Aorta (tissue), 5 donors: ENCODE results near the gene FBXL16. TPM values are rescaled to one million over a fixed set of nuclear protein-coding genes. Genes with fewer than 3 reads are reported as not detected.

ENCODE experiments used
- ATAC-seq: fragments of 200-7000 bp; cut with Tn5 transposase; one replicate; pipeline ENCODE4 v1.9.1; 2022; ENCODE audit warnings: moderate library complexity; ENCODE audit not compliant: low FRiP score
- DNase-seq, 2 donors: peaks; one replicate each; pipeline ENCODE4 v3.0.0-alpha.2; 2020
- H3K27ac ChIP-seq, 2 donors: one replicate each; pipeline ENCODE4 v1.5.1; 2013; ENCODE audit warnings: low read length in 2 of 2, mild to moderate bottlenecking in 2 of 2, moderate library complexity in 2 of 2, control low read depth in 1 of 2, inconsistent platforms in 1 of 2, low read depth in 1 of 2
- H3K27me3 ChIP-seq, 2 donors: one replicate each; pipeline ENCODE4 v1.6.1; 2013; ENCODE audit warnings: control low read depth in 1 of 2, low read length in 1 of 2, mild to moderate bottlenecking in 1 of 2, moderate library complexity in 1 of 2; ENCODE audit not compliant: insufficient read depth in 2 of 2, control insufficient read depth in 1 of 2
- H3K36me3 ChIP-seq, 2 donors: one replicate each; pipeline ENCODE4 v1.6.1; 2013; ENCODE audit warnings: control low read depth in 1 of 2, low read length in 1 of 2, mild to moderate bottlenecking in 1 of 2; ENCODE audit not compliant: insufficient read depth in 2 of 2, control insufficient read depth in 1 of 2
- H3K4me1 ChIP-seq, 2 donors: one replicate each; pipeline ENCODE4 v1.6.1; 2013; ENCODE audit warnings: low read length in 2 of 2, control low read depth in 1 of 2, mild to moderate bottlenecking in 1 of 2, moderate library complexity in 1 of 2; ENCODE audit not compliant: insufficient read depth in 2 of 2, control insufficient read depth in 1 of 2
- H3K4me3 ChIP-seq, 2 donors: one replicate each; pipeline ENCODE4 v1.5.1; 2013; ENCODE audit warnings: low read length in 2 of 2, control low read depth in 1 of 2, mild to moderate bottlenecking in 1 of 2
- H3K9me3 ChIP-seq: one replicate; pipeline ENCODE4 v1.6.1; 2013; ENCODE audit warnings: mild to moderate bottlenecking, low read length; ENCODE audit not compliant: control insufficient read depth
- WGBS, 2 donors: extraction: QIAGEN DNeasy Blood & Tissue Kit; methylation state at CpG; one replicate each; pipeline ENCODE4 v1.1.7; 2013; 5-methylcytosine and 5-hydroxymethylcytosine counted together
- intact Hi-C, 2 donors: fragments of 100-400 bp; cut with DNase I; formaldehyde crosslinking; loops; one replicate each; pipeline versions ENCODE4 v1.14.2 to v1.15.0; 2022
- polyA plus RNA-seq, 2 donors: library from polyadenylated mRNA; stranded (reverse); fragments of 200-250 nt; gene quantifications; one replicate each; pipeline ENCODE4 v1.2.3, GENCODE V29; 2013
- total RNA-seq, 2 donors: library from RNA; stranded (reverse); fragmentation: NEBNext Ultra II Directional; extraction: Animal tissue kit (Norgen Biotek cat#: 25700); gene quantifications; one replicate each; pipeline ENCODE4 v1.2.1, GENCODE V29; 2021
- donor health status: healthy with polysubstance abuse.
- donor health status: Bipolar disorder and iron deficiency.
- donor health status: DM: no; HTN: no; CAD: no.
- donor health status: DM: no; HTN: no; CAD: no.
- donor health status: DM: yes; HTN: yes; CAD: no.

Gene FBXL16
- total and polyA plus RNA-seq, 4 donors: 0.16 to 0.18 TPM; not detected in 2

GRCh38 chr16:648071-648780 lies 57.4 kb downstream of the FBXL16 start:
- H3K36me3 ChIP-seq: no peaks in the 10 kb centered on the region
- H3K27me3 ChIP-seq: no peaks in the 10 kb centered on the region
- DNase-seq: no peak
- H3K4me3 ChIP-seq: peak overlapping the region; percentile 64 to 68
- H3K4me1 ChIP-seq: no peaks in the 10 kb centered on the region
- peak overlapping the region in 1 of 2 donors; percentile 53 for H3K27ac ChIP-seq
- intact Hi-C loops: no loop called here
- 28 to 38% methylated on average over 24 of the region's 24 CpGs for WGBS, 2 donors
- ATAC-seq: no peak
- H3K9me3 ChIP-seq: no peaks in the 10 kb centered on the region

GRCh38 chr16:647173-647902 lies 58.3 kb downstream of the FBXL16 start:
- H3K27ac ChIP-seq: no peak overlapping the region
- ATAC-seq: no peak
- intact Hi-C loops: no loop called here
- no peaks in the 10 kb centered on the region for H3K27me3 ChIP-seq
- no peak for DNase-seq
- no peaks in the 10 kb centered on the region for H3K36me3 ChIP-seq
- H3K4me1 ChIP-seq: no peaks in the 10 kb centered on the region
- WGBS, 2 donors: 77 to 79% methylated on average over 25 of the region's 25 CpGs
- no peak overlapping the region for H3K4me3 ChIP-seq
- H3K9me3 ChIP-seq: no peaks in the 10 kb centered on the region

GRCh38 chr16:646679-647172 lies 58.9 kb downstream of the FBXL16 start:
- ATAC-seq (no peak), DNase-seq (no peak)
- no peaks in the 10 kb centered on the region for H3K36me3 ChIP-seq
- intact Hi-C loops: no loop called here
- no peaks in the 10 kb centered on the region for H3K27me3 ChIP-seq
- no peaks in the 10 kb centered on the region for H3K4me1 ChIP-seq
- no peaks in the 10 kb centered on the region for H3K9me3 ChIP-seq
- H3K4me3 ChIP-seq: no peak overlapping the region
- 80 to 84% methylated on average over 22 of the region's 22 CpGs for WGBS, 2 donors
- no peak overlapping the region for H3K27ac ChIP-seq

GRCh38 chr16:645852-646678 lies 59.5 kb downstream of the FBXL16 start:
- no peak overlapping the region for H3K4me3 ChIP-seq
- intact Hi-C loops: no loop called here
- no peak for DNase-seq
- H3K27me3 ChIP-seq: no peaks in the 10 kb centered on the region
- no peaks in the 10 kb centered on the region for H3K36me3 ChIP-seq
- no peaks in the 10 kb centered on the region for H3K4me1 ChIP-seq
- no peaks in the 10 kb centered on the region for H3K9me3 ChIP-seq
- no peak for ATAC-seq
- WGBS, 2 donors: 75 to 79% methylated on average over 32 of the region's 32 CpGs
- H3K27ac ChIP-seq: no peak overlapping the region

GRCh38 chr16:644556-644955 lies 61.0 kb downstream of the FBXL16 start:
- H3K9me3 ChIP-seq: no peaks in the 10 kb centered on the region
- H3K4me3 ChIP-seq: no peak overlapping the region
- 88 to 90% methylated on average over 12 of the region's 12 CpGs for WGBS, 2 donors
- ATAC-seq: no peak
- intact Hi-C loops: no loop called here
- no peaks in the 10 kb centered on the region for H3K36me3 ChIP-seq
- H3K27ac ChIP-seq: no peak overlapping the region
- no peaks in the 10 kb centered on the region for H3K4me1 ChIP-seq
- no peak for DNase-seq
- no peaks in the 10 kb centered on the region for H3K27me3 ChIP-seq

- ATAC-seq: no peak
- Histone ChIP-seq H3K36me3 (no peaks in the 10 kb centered on the region), H3K4me1 (no peaks in the 10 kb centered on the region), H3K4me3 (no peak overlapping the region), H3K27me3 (no peaks in the 10 kb centered on the region), H3K9me3 (no peaks in the 10 kb centered on the region), H3K27ac (no peak overlapping the region)
- DNase-seq: no peak
- intact Hi-C loops: no loop called here
- WGBS, 2 donors: 93 to 95% methylated on average over 13 of the region's 13 CpGs
These were observed 62.6 kb downstream of the FBXL16 start for GRCh38 chr16:643050-643368.

Other genes with a start within 250 kb of the FBXL16 start
- 10 to 100 TPM; 27.9 to 33.9 TPM for gene CAPN15, start 178.1 kb downstream of the FBXL16 start, total RNA-seq
- 10 to 100 TPM; 15.3 to 24.1 TPM for gene CAPN15, start 178.1 kb downstream of the FBXL16 start, polyA plus RNA-seq
- not detected for gene PRR35, start 145.4 kb downstream of the FBXL16 start, total RNA-seq
- gene PRR35, start 145.4 kb downstream of the FBXL16 start, polyA plus RNA-seq: under 1 TPM in 1 of 2 donors, not detected in 1; 0.05 TPM
- gene NHLRC4, start 138.8 kb downstream of the FBXL16 start, total RNA-seq: 1 to 10 TPM in 1 of 2 donors, under 1 TPM in 1; 0.52 to 2.2 TPM
- gene NHLRC4, start 138.8 kb downstream of the FBXL16 start, polyA plus RNA-seq: 1 to 10 TPM in 1 of 2 donors, under 1 TPM in 1; 0.25 to 2.6 TPM
- 10 to 100 TPM; 25.8 to 38.5 TPM for gene PIGQ, start 135.8 kb downstream of the FBXL16 start, total RNA-seq
- 10 to 100 TPM; 10.8 to 92.2 TPM for gene PIGQ, start 135.8 kb downstream of the FBXL16 start, polyA plus RNA-seq
- 10 to 100 TPM; 17.9 to 19.6 TPM for gene RAB40C, start 115.7 kb downstream of the FBXL16 start, total RNA-seq
- gene RAB40C, start 115.7 kb downstream of the FBXL16 start, polyA plus RNA-seq: 10 to 100 TPM in 1 of 2 donors, 1 to 10 TPM in 1; 9.5 to 40.7 TPM
- gene WFIKKN1, start 74.8 kb downstream of the FBXL16 start, total RNA-seq: 1 to 10 TPM in 1 of 2 donors, under 1 TPM in 1; 0.33 to 1.0 TPM
- 1 to 10 TPM in 1 of 2 donors, under 1 TPM in 1; 0.63 to 2.2 TPM for gene WFIKKN1, start 74.8 kb downstream of the FBXL16 start, polyA plus RNA-seq
- 10 to 100 TPM; 45.2 to 64.8 TPM for gene METTL26, start 69.5 kb downstream of the FBXL16 start, total RNA-seq
- gene METTL26, start 69.5 kb downstream of the FBXL16 start, polyA plus RNA-seq: 100 to 1,000 TPM in 1 of 2 donors, 10 to 100 TPM in 1; 86.0 to 158 TPM
- 10 to 100 TPM; 10.4 to 14.7 TPM for gene MCRIP2, start 64.0 kb downstream of the FBXL16 start, total RNA-seq
- gene MCRIP2, start 64.0 kb downstream of the FBXL16 start, polyA plus RNA-seq: 10 to 100 TPM; 22.9 to 28.9 TPM
- 10 to 100 TPM; 21.0 to 25.8 TPM for gene WDR90, start 56.4 kb downstream of the FBXL16 start, total RNA-seq
- 10 to 100 TPM in 1 of 2 donors, 1 to 10 TPM in 1; 7.5 to 60.9 TPM for gene WDR90, start 56.4 kb downstream of the FBXL16 start, polyA plus RNA-seq
- 10 to 100 TPM; 79.3 to 93.8 TPM for gene RHOT2, start 37.7 kb downstream of the FBXL16 start, total RNA-seq
- gene RHOT2, start 37.7 kb downstream of the FBXL16 start, polyA plus RNA-seq: 100 to 1,000 TPM in 1 of 2 donors, 10 to 100 TPM in 1; 27.4 to 356 TPM
- 1 to 10 TPM in 1 of 2 donors, under 1 TPM in 1; 0.88 to 1.3 TPM for gene RHBDL1, start 30.1 kb downstream of the FBXL16 start, total RNA-seq
- gene RHBDL1, start 30.1 kb downstream of the FBXL16 start, polyA plus RNA-seq: 1 to 10 TPM in 1 of 2 donors, not detected in 1; 1.5 TPM
- gene STUB1, start 25.4 kb downstream of the FBXL16 start, total RNA-seq: 10 to 100 TPM; 67.4 to 84.3 TPM
- 100 to 1,000 TPM; 126 to 169 TPM for gene STUB1, start 25.4 kb downstream of the FBXL16 start, polyA plus RNA-seq
- gene JMJD8, start 21.5 kb downstream of the FBXL16 start, total RNA-seq: 10 to 100 TPM; 46.1 to 51.7 TPM
- gene JMJD8, start 21.5 kb downstream of the FBXL16 start, polyA plus RNA-seq: 100 to 1,000 TPM in 1 of 2 donors, 10 to 100 TPM in 1; 55.2 to 110 TPM
- gene WDR24, start 15.4 kb downstream of the FBXL16 start, total RNA-seq: 1 to 10 TPM; 6.7 to 8.4 TPM
- 10 to 100 TPM in 1 of 2 donors, 1 to 10 TPM in 1; 4.3 to 10.4 TPM for gene WDR24, start 15.4 kb downstream of the FBXL16 start, polyA plus RNA-seq
- gene METRN, start 9.3 kb upstream of the FBXL16 start, total RNA-seq: 10 to 100 TPM; 22.7 to 26.6 TPM
- 10 to 100 TPM; 26.7 to 61.3 TPM for gene METRN, start 9.3 kb upstream of the FBXL16 start, polyA plus RNA-seq
- 10 to 100 TPM; 18.6 to 25.7 TPM for gene ANTKMT, start 15.3 kb upstream of the FBXL16 start, total RNA-seq
- gene ANTKMT, start 15.3 kb upstream of the FBXL16 start, polyA plus RNA-seq: 10 to 100 TPM; 13.1 to 33.0 TPM
- gene CCDC78, start 20.6 kb upstream of the FBXL16 start, total RNA-seq: 1 to 10 TPM in 1 of 2 donors, under 1 TPM in 1; 0.39 to 1.7 TPM
- under 1 TPM in 1 of 2 donors, not detected in 1; 0.97 TPM for gene CCDC78, start 20.6 kb upstream of the FBXL16 start, polyA plus RNA-seq
- 1 to 10 TPM; 2.4 to 3.8 TPM for gene HAGHL, start 21.3 kb upstream of the FBXL16 start, total RNA-seq
- 10 to 100 TPM in 1 of 2 donors, 1 to 10 TPM in 1; 2.8 to 22.5 TPM for gene HAGHL, start 21.3 kb upstream of the FBXL16 start, polyA plus RNA-seq
- 10 to 100 TPM; 21.8 to 22.4 TPM for gene CIAO3, start 35.2 kb upstream of the FBXL16 start, total RNA-seq
- 10 to 100 TPM; 12.4 to 35.9 TPM for gene CIAO3, start 35.2 kb upstream of the FBXL16 start, polyA plus RNA-seq
- gene MSLN, start 54.9 kb upstream of the FBXL16 start, total RNA-seq: under 1 TPM; 0.33 to 0.52 TPM
- 1 to 10 TPM; 1.5 to 2.1 TPM for gene MSLN, start 54.9 kb upstream of the FBXL16 start, polyA plus RNA-seq
- gene RPUSD1, start 82.6 kb upstream of the FBXL16 start, total RNA-seq: 10 to 100 TPM; 12.1 to 13.5 TPM
- 10 to 100 TPM in 1 of 2 donors, 1 to 10 TPM in 1; 6.8 to 20.3 TPM for gene RPUSD1, start 82.6 kb upstream of the FBXL16 start, polyA plus RNA-seq
- gene CHTF18, start 82.8 kb upstream of the FBXL16 start, total RNA-seq: 10 to 100 TPM in 1 of 2 donors, 1 to 10 TPM in 1; 7.1 to 14.3 TPM
- gene CHTF18, start 82.8 kb upstream of the FBXL16 start, polyA plus RNA-seq: 10 to 100 TPM in 1 of 2 donors, 1 to 10 TPM in 1; 3.0 to 56.9 TPM
- not detected for gene GNG13, start 94.9 kb upstream of the FBXL16 start, total RNA-seq
- gene GNG13, start 94.9 kb upstream of the FBXL16 start, polyA plus RNA-seq: not detected